GM18858 (cell line): ENCODE measurements around the gene EZR.
A peak's percentile ranks its signal among the peaks of the same experiment; 100 is the strongest.
"Not testable (repeated sequence)": the region's sequence is repeated elsewhere in the genome, so short reads cannot be mapped to it uniquely, and the experiment has no call there.

Experiments used
- ATAC-seq: cut with Tn5 transposase; IDR thresholded peaks from one replicate; pipeline ENCODE4 v1.9.1; 2021; ENCODE audit not compliant: unreplicated experiment

EZR gene

DNA sequence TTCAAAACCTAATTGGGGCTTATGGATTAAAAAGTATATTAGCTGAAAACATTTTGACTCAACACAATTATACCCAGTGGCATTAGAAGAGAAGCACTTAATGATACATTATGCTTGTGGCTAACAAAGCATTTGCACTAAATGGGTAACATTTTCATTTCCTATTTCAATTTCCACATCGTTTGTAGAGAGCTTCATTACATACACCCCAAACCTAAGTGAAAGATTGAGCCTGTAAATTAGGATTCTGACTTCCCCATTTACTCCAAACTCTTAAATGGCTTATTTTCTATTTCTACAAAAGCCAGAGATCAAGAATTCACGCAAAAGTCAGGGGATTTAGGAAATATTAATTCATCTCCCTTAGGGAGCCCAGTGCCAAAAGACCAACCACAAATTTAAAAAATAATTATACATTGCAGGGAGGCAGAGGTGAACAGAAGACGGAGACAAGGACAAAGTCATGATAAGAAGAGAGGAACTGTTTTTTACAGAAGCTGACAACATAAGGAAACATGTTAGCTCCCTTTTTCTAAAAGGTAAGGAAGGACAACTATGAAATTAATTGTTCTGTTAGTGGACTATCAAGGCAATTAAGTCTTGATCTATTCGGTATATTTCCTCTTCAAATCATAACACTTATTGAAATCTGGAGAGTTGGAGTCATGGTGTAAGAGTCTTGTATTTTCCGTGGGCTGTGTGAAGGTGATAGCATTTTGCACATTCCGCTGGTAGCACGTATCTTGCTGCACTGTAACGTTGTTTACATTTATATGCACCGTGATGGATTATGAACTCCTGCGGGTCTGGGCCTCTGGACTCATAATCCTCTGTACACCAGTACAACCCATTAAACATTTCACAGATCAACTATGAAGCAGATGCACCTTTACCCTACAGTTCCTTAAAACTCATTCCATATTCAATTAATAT is 24.8 kb upstream of the EZR start:
- no peak for ATAC-seq

DNA sequence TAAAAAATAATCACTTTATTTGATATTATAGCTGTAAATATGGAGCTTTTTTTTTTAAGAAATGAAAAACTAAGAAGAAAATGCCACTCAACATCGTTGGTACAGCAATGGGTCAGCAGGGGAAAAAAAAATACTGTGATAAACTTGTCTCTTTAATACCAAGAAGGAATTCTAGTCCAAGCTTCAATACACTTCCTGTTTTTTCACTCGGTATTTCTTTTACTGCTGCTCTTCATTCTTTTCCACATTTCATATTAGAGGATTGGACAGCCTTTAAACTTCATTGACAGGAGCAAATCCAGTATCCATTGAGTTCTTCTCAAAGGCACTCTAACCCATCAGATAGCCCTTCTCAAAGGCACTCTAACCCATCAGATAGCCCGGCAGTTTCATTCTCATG is 22.2 kb upstream of the EZR start:
- no peak for ATAC-seq

- no peak for ATAC-seq
Observed at GRCh38 chr6:158840465-158840864, 21.3 kb upstream of the EZR start.

DNA sequence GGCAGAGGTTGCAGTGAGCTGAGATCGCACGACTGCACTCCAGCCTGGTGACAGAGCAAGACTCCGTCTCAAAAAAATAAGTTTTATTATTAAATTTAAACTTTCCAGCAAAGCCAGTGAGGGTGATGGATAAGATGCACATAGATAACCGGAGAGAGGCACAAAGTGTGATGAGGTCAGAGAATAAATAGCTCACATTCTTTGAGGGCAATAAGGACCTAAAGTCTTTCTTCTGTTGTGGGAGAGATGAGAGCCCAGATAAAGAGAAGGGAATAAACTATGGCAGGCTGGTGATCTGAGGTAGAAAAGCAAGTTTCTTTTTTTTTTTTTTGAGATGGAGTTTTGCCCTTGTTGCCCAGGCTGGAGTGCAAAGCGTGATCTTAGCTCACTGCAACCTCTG is 20.6 kb upstream of the EZR start:
- no peak for ATAC-seq

GRCh38 chr6:158838790-158839189 is 19.6 kb upstream of the EZR start:
- ATAC-seq: not testable (repeated sequence)

DNA sequence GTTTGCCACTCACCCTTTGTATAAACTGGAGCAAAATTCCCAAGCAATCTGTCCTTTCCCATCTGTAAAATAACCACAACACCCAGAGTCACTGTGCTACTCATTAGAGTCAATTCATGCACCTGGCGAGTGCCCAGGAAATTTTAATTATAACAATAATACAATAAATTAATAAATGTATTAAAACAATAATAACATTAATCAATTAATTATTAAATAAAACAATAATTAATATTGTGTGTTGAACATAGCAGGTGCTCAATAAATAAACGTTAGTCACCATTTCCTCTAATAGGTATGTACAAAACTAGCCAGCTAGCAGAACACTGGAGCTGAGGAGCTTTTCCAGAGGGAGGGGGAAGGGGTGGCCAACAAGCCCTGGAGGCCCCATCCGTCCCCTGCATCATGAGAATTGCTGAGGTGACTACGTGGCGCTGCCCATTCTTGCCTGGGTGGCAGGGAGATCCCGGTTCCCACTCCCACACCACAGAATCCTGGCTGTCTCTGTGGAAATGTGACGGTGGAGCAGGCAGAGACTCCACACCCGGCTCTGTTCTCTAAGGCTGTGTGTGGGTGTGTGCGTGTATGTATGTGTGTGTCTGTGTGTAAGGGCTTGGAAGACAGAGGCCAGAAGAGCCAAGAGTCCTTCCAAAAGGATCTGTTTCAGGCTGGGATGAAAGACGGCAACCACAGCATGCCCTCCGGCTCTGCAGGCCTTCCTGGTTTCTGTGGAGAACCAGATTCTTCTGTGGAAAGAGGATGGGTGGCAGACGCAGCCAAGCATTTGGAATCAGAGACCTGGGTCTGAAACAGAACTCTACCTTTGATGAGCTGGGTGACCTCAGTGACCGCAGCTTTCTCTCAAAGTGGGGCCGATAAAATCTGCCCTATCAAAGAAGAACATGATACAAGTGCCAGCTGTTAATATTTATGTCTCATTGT is 18.8 kb upstream of the EZR start:
- no peak for ATAC-seq

DNA sequence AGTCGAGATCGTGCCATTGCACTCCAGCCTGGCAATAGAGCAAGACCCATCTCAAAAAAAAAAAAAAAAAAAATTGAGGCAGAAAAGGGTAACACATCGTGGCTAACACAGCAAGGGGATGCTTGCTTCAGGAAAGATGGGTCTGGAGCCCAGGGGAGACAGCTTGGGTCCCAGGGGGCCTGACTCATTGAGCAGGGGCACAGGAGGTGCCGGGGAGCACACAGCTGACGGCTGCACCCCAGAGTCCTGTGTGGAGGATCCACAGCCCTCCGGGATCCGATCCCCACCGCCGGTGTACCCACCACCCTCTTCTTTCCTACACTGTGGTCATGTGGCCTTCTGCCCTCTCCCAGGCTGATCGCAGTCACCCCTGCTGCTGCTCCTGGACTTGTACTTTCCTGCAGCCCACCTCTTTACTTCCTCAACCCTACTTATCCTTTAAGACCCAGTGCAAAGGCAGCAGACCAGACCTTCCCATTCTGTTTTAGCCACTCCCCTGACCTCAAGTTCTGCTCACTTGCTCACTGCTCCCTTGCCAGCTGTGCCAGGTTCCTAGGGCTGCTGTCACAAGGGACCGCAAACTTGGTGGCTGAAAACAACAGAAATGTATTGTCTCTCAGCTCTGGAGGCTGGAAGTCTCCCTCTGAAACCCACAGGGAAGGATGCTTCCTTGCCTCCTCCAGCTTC is 17.6 kb upstream of the EZR start:
- ATAC-seq: no peak

DNA sequence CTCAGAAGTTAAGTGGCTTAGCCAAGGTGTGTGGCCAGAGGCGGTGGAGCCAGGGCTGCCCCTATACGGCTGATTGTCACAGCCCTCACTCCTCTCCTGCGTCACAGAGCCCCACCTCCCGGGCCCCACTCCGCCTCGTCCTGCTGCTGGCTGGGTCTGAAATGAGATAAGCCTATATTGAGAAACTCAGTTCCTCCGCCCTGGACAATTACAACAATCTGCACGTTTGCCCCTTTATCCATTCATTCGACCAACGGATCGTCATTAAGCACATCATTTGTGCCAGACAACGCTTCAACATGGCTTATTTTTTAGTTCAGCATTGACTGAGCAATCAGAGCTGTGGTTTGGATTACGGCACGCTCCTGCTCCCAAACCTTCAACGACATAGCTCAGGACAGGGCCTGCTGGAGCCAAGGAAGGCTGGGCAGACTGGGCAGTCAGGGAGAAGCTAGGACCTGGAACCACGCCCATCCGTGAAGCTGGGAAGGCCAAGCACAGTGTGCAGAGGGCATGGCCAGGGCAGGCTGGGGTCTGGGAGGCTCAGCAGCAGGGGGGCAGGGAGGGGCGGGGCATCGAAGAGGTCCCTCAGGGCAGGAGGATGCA is 16.6 kb upstream of the EZR start:
- ATAC-seq: no peak

GRCh38 chr6:158834675-158835385 is 15.7 kb upstream of the EZR start:
- no peak for ATAC-seq

GRCh38 chr6:158832807-158833206 is 13.6 kb upstream of the EZR start:
- not testable (repeated sequence) for ATAC-seq

DNA sequence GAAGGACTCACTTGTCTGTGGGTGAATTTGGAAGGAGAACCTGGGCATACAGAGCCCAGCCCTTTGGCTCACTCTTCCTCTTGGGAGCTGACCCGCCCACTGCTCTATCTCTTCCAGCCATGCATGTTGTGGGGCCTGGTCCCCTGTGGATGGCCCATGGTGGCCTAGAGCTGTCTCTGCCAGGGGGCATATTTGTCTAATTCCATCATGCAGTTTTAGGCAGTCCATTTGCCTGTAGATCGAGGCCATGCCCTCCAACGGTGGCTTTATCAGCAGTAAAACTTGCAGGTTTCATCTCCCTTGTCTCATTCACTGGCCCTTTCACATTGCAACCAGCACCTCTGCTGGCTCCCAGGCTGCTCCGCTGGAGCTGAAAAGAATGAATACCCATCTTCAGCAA is 12.9 kb upstream of the EZR start:
- ATAC-seq: no peak

DNA sequence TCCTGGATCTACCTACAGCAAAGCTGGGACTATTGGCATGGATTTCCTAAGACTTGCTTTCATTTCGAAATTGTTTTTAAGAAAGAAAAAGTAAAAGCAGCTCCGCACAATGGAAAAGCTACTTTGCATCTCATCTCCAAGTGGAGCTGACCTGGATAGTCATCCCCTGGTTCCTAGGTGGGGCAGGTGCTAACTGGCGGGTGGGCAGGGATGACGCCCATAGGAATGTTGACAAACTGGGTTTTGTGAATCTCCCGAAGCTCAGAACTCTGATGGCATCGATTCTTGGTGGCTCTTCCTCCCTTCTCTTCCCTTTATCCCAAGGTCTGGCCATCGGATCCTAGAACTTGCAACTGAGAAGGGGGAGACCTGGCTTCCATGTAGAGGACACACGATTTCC is 12.4 kb upstream of the EZR start:
- ATAC-seq: no peak

DNA sequence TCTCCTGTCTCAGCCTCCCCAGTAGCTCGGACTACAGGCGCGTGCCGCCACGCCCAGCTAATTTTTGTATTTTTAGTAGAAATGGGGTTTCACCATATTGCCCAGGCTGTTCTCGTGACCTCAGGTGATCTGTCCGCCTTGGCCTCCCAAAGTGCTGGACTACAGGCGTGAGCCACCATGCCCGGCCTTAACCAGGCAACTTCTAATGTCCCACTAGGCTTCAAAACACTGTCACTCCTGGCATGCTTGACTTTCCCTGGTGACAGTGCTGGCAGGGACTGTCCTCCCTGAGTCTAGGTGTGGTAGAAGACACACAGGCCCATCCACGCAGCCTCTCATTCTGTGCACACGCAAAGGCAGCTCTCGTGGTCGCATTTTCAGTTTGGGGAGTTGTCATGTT is 11.6 kb upstream of the EZR start:
- ATAC-seq: no peak

DNA sequence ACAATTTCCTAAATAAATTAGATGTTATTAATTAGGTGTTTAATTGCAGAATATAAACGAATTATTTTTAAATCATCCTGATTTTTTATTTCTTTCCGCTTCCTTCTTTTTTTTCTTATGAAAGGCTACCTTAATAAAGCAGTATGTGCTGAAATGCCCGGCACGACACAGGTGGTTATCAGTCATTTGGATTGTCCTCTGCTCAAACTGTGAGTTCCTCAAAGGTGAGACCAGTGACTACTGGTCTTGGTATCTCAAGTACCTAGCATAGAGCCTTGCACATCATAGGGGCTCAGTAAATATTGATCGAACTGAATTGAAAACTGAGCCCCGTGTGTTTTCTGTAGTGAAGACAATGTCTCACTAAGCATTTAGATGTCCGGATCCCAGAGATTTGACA is 9.6 kb upstream of the EZR start:
- ATAC-seq: no peak

- ATAC-seq: peak; percentile 65
Observed at GRCh38 chr6:158826819-158827501, 7.8 kb upstream of the EZR start.

- no peak for ATAC-seq
Observed at GRCh38 chr6:158825951-158826306, 6.8 kb upstream of the EZR start.

GRCh38 chr6:158825038-158825950 is 6.1 kb upstream of the EZR start:
- no peak for ATAC-seq

DNA sequence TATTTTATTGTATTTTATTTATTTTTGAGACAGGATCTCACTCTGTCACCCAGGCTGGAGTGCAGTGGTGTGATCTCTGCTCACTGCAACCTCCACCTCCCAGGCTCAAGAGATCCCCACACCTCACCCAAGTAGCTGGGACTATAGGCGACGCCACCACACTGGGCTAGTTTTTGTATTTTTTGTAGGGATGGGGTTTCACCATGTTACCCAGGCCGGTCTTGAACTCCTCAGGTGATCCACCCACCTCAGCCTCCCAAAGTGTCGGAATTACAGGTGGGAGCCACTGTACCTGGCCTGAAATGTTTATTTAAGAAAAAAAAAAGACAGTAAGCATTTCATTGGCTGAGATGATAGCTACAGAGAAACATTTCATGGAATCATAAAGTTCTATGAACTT is 4.4 kb upstream of the EZR start:
- not testable (repeated sequence) for ATAC-seq
